Smooth muscle cell of the umbilical artery (primary cell): ENCODE data around the gene DCP1A. TPM values are rescaled to one million over a fixed set of nuclear protein-coding genes. Genes with fewer than 3 reads are reported as not detected.

Experiments used
- total RNA-seq: library from RNA; depleted of rRNA; stranded (reverse); fragments of >200 nt; gene quantifications from 2 replicates; pipeline ENCODE4 v1.2.3, GENCODE V29; 2014

The DCP1A gene
- 10.7 and 13.8 TPM in 2 replicates for total RNA-seq

DNA sequence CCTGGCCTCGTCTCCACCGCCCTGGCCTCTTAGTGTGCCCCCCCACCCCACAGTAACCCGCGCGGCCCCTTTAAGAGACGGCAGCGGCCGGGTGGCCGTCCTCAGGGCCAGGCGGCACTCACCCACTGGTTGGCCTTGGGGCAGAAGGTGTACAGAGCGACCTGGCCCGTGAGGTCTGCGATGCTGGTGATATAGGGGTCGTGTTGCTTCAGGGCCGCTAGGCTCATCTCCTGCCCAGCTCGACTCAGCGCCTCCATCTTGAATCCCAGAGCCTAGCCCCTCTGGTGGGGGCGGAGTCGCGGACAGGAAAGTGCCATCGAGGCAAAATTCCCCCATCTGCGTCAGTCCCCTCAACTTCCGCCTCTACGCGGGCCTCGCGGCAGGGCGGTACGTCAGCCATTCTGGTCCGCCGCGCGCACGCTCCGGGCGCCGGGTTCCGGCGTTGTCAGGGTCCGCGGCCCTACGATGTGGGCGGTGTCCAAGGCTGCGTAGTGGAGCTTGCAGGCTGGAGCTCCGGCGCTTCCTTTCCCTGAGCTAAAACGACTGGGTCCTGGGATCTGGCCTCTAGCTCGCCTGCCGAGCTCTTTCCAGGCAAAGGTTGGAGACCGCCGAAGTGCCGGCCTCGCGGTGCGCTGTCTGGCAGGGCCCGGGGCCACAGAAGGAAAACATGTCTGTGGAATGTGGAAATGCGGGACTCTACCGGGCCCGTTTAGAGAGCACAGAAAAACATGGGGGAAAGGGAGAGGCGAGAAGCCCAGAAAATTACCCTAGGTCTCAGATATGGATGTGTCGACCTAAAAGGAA lies at the start of gene DCP1A:
Gene DCP1A, minus strand, starts transcription at position 283 of the 804 bp plus-strand sequence. Its CDS starts 26 bp downstream, at position 257.

DNA sequence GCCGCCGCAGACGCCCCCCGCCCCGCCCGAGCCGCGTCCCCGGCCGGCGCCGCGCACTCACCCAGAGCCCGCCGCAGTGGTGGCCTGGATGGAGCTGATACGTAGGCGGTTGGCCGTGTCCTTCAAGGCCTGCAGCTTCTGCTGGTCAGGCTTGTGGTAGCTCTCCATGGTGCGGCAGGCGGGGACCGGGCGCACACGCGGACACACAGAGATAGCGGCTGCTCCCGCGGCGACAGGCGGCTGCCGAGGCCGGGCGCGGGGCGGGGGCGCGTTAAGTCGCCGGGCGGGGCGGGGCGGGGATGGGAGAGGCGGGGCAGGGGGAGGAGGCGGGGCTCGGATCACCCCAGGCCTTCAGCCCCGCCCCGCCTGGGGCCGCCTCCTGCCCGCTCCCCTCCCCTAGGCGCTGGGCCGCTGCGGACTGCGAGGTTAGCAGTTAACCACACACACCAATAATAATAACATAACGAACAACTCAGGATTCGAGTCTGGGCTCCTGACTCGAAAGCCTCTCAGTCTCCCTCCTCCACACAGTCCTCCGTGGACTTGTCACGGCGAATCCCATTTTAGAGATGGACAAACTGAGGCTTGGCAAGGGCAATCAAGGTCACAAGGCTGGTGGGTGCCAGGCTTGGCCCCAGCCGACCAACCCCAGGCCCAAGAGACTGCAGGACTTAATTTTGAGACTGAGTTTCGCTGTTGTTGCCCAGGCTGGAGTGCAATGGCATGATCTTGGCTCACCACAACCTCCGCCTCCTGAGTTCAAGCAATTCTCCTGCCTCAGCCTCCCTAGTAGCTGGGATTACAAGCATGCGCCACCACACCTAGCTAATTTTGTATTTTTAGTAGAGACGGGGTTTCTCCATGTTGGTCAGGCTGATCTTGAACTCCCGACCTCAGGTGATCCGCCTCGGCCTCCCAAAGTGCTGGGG lies 91.3 kb downstream of the DCP1A start, which contains the start of gene TKT:
Gene TKT, minus strand, starts transcription at position 248 of the 929 bp plus-strand sequence. Its CDS starts 80 bp downstream, at position 168.

Other genes starting within 250 kb of the DCP1A start
- gene RFT1, start 217.1 kb downstream of the DCP1A start, total RNA-seq, result 12.8 and 17.8 TPM in 2 replicates
- 1.8 and 6.6 TPM in 2 replicates for gene PRKCD, start 186.3 kb downstream of the DCP1A start, total RNA-seq
- 241 and 391 TPM in 2 replicates for gene TKT, start 91.5 kb downstream of the DCP1A start, total RNA-seq
- not detected in 2 replicates for gene CACNA1D, start 147.1 kb upstream of the DCP1A start, total RNA-seq